ENCODE measurements around the gene PCDHB15.
"Not testable (repeated sequence)": the region's sequence is repeated elsewhere in the genome, so short reads cannot be mapped to it uniquely, and the experiment has no call there.

The PCDHB15 gene
- 0 to 0.32 (median 0) reads per million in 3 experiments for total RNA-seq

GRCh38 chr5:141245250-141245717 lies at the start of gene PCDHB15:
Gene PCDHB15, plus strand, starts transcription at chr5:141245395. Its CDS starts 184 bp downstream, at chr5:141245579.
- DNase-seq: peak; percentile 5

- no peak for DNase-seq
These were observed 48.8 kb upstream of the PCDHB15 start for GRCh38 chr5:141196363-141196762.

- DNase-seq: no peak
These were observed 45.6 kb upstream of the PCDHB15 start, which contains the start of gene PCDHB11 for GRCh38 chr5:141199359-141200235. Gene PCDHB11, plus strand, starts transcription at chr5:141199627. Its CDS starts 148 bp downstream, at chr5:141199775.

DNA sequence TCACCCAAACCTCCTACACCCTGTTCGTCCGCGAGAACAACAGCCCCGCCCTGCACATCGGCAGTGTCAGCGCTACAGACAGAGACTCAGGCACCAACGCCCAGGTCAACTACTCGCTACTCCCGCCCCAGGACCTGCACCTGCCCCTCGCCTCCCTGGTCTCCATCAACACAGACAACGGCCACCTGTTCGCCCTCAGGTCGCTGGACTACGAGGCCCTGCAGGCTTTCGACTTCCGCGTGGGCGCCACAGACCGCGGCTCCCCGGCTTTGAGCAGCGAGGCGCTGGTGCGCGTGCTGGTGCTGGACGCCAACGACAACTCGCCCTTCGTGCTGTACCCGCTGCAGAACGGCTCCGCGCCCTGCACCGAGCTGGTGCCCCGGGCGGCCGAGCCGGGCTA lies 44.1 kb upstream of the PCDHB15 start:
- not testable (repeated sequence) for DNase-seq

DNA sequence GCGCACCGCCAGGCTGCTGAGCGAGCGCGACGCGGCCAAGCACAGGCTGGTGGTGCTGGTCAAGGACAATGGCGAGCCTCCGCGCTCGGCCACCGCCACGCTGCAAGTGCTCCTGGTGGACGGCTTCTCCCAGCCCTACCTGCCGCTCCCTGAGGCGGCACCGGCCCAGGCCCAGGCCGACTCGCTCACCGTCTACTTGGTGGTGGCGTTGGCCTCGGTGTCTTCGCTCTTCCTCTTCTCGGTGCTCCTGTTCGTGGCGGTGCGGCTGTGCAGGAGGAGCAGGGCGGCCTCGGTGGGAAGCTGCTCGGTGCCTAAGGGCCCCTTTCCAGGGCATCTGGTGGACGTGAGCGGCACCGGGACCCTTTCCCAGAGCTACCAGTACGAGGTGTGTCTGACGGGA lies 43.5 kb upstream of the PCDHB15 start:
- not testable (repeated sequence) for DNase-seq

DNA sequence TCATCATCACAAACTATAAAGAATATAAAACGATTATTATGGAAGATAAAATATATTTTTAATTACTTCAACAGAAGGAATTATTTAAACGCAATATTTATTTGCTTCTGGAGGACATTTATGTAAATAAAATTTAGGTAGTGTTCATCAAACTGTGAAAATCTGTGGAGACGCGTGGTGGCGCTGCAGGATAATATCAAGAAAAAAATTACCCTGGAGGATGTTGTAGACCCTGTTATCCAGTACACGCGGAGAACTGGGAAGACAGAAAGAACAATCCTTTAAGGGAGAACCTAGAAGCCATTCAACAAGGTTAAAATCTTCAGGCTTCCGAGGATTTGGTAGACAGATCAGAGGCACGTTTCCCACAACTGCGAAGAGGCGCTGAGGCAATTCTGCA lies 36.7 kb upstream of the PCDHB15 start, which contains the start of gene PCDHB12:
Gene PCDHB12, plus strand, starts transcription at position 242 of the 400 bp plus-strand sequence. CDS start 189 bp downstream, outside the sequence.
- no peak for DNase-seq

- not testable (repeated sequence) for DNase-seq
These were observed 34.9 kb upstream of the PCDHB15 start for GRCh38 chr5:141210281-141210680.

- DNase-seq: not testable (repeated sequence)
These were observed 34.3 kb upstream of the PCDHB15 start for GRCh38 chr5:141210849-141211248.

- not testable (repeated sequence) for DNase-seq
These were observed 31.4 kb upstream of the PCDHB15 start, which contains the start of gene PCDHB13 for GRCh38 chr5:141213656-141214339. Gene PCDHB13, plus strand, starts transcription at chr5:141213919. Its CDS starts 205 bp downstream, at chr5:141214124.

- not testable (repeated sequence) for DNase-seq
These were observed 30.6 kb upstream of the PCDHB15 start for GRCh38 chr5:141214583-141214982.

- not testable (repeated sequence) for DNase-seq
These were observed 29.7 kb upstream of the PCDHB15 start for GRCh38 chr5:141215504-141215903.

DNA sequence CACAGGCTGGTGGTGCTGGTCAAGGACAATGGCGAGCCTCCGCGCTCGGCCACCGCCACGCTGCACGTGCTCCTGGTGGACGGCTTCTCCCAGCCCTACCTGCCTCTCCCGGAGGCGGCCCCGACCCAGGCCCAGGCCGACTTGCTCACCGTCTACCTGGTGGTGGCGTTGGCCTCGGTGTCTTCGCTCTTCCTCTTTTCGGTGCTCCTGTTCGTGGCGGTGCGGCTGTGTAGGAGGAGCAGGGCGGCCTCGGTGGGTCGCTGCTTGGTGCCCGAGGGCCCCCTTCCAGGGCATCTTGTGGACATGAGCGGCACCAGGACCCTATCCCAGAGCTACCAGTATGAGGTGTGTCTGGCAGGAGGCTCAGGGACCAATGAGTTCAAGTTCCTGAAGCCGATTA lies 29.2 kb upstream of the PCDHB15 start:
- not testable (repeated sequence) for DNase-seq

DNA sequence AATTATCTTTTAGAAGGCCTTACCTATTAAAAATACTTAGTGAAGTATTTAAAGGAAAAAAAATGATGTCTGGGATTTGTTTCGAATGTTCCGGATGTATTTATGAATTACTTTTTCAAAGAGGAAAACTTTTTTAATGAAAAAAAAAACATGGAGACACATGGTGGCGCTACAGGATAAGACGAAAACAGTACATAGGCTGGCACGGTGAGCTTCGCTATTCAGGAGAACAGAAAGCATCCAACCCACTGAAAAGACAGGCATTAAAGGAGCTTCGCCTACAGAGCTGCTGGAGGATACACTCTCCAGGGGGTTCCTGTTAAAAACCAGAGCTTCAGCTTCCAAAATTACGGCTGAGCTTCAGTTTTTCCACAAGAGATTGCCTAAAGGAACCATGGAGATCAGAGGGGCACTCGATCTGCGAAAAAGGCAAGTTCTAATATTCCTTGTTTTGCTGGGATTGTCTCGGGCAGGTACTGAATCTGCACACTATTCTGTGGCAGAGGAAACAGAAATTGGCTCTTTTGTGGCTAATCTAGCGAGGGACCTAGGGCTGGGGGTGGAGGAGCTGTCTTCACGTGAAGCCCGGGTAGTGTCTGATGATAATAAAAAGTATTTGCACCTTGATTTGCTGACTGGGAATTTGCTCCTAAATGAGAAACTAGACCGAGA lies 21.9 kb upstream of the PCDHB15 start, which contains the start of gene PCDHB14:
Gene PCDHB14, plus strand, starts transcription at position 232 of the 672 bp plus-strand sequence. Its CDS starts 163 bp downstream, at position 395.
- no peak for DNase-seq

DNA sequence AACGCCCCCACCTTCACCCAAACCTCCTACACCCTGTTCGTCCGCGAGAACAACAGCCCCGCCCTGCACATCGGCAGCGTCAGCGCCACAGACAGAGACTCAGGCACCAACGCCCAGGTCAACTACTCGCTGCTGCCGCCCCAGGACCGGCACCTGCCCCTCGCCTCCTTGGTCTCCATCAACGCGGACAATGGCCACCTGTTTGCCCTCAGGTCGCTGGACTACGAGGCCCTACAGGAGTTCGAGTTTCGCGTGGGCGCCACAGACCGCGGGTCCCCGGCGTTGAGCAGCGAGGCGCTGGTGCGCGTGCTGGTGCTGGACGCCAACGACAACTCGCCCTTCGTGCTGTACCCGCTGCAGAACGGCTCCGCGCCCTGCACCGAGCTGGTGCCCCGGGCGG lies 20.4 kb upstream of the PCDHB15 start:
- DNase-seq: not testable (repeated sequence)

DNA sequence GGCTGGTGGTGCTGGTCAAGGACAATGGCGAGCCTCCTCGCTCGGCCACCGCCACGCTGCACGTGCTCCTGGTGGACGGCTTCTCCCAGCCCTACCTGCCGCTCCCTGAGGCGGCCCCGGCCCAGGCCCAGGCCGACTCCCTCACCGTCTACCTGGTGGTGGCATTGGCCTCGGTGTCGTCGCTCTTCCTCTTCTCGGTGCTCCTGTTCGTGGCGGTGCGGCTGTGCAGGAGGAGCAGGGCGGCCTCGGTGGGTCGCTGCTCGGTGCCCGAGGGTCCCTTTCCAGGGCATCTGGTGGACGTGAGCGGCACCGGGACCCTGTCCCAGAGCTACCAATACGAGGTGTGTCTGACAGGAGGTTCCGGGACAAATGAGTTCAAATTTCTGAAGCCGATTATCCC lies 19.8 kb upstream of the PCDHB15 start:
- DNase-seq: not testable (repeated sequence)

GRCh38 chr5:141234109-141234667 lies 11.0 kb upstream of the PCDHB15 start:
- no peak for DNase-seq

GRCh38 chr5:141235922-141236321 lies 9.3 kb upstream of the PCDHB15 start:
- DNase-seq: not testable (repeated sequence)

GRCh38 chr5:141236516-141237313 lies 8.5 kb upstream of the PCDHB15 start:
- no peak for DNase-seq

- no peak for DNase-seq
These were observed 3.7 kb upstream of the PCDHB15 start for GRCh38 chr5:141241496-141241895.

- not testable (repeated sequence) for DNase-seq
These were observed 1.8 kb downstream of the PCDHB15 start for GRCh38 chr5:141246971-141247370.

GRCh38 chr5:141247434-141247833 lies 2.2 kb downstream of the PCDHB15 start:
- DNase-seq: not testable (repeated sequence)
